HG02852 (cell line): Measurements from ENCODE around the gene RPS14.
"Not testable (repeated sequence)": the region's sequence is repeated elsewhere in the genome, so short reads cannot be mapped to it uniquely, and the experiment has no call there.

Experiments used
- ATAC-seq: cut with Tn5 transposase; IDR thresholded peaks from one replicate; pipeline ENCODE4 v1.9.1; 2021; ENCODE audit warnings: mild to moderate bottlenecking, moderate library complexity; ENCODE audit not compliant: unreplicated experiment

RPS14 gene

GRCh38 chr5:150413902-150414790, 35.4 kb downstream of the RPS14 start:
- not testable (repeated sequence) for ATAC-seq

GRCh38 chr5:150413176-150413901, 36.2 kb downstream of the RPS14 start:
- ATAC-seq = no peak

GRCh38 chr5:150412319-150413175, 37.0 kb downstream of the RPS14 start, which contains the start of gene CD74:
TSS of gene CD74 (minus strand) at chr5:150412910. CDS start at chr5:150412749, 161 bp downstream.
- peak; percentile 71 for ATAC-seq

- no peak for ATAC-seq
Observed at GRCh38 chr5:150411245-150411979, 38.1 kb downstream of the RPS14 start.

- no peak for ATAC-seq
Observed at GRCh38 chr5:150410524-150411244, 38.9 kb downstream of the RPS14 start.

- peak; percentile 30 for ATAC-seq
Observed at GRCh38 chr5:150409638-150410523, 39.7 kb downstream of the RPS14 start.

- no peak for ATAC-seq
Observed at GRCh38 chr5:150408231-150408943, 41.2 kb downstream of the RPS14 start.

- ATAC-seq = no peak
Observed at GRCh38 chr5:150407096-150407720, 42.3 kb downstream of the RPS14 start.

- no peak for ATAC-seq
Observed at GRCh38 chr5:150406723-150407095, 42.8 kb downstream of the RPS14 start.

GRCh38 chr5:150406103-150406722, 43.3 kb downstream of the RPS14 start:
- ATAC-seq = no peak

GRCh38 chr5:150404941-150405816, 44.4 kb downstream of the RPS14 start:
- ATAC-seq = no peak

- ATAC-seq = no peak
Observed at GRCh38 chr5:150404535-150404934, 45.0 kb downstream of the RPS14 start.

- ATAC-seq = no peak
Observed at GRCh38 chr5:150404121-150404520, 45.4 kb downstream of the RPS14 start.

- no peak for ATAC-seq
Observed at GRCh38 chr5:150402901-150403342, 46.6 kb downstream of the RPS14 start.

- ATAC-seq = no peak
Observed at GRCh38 chr5:150402229-150402773, 47.2 kb downstream of the RPS14 start.
